Measurements from ENCODE around the gene SIPA1L3. TPM values are rescaled to one million over a fixed set of nuclear protein-coding genes. Genes with fewer than 3 reads are reported as not detected.

Gene SIPA1L3
- total and polyA plus RNA-seq, 9 of the 15 experiments (the other 6 are each of a cell fraction or from before 2014, with no cell fraction given), result 0.01 to 6.1 (median 2.5) TPM

- no peak overlapping the region for H3K27ac ChIP-seq (ENCODE audit: extremely low read depth, low read depth, low read length)
- no peaks in the 10 kb centered on the region for H3K4me1 ChIP-seq (replicated peaks in 1 of 2; ENCODE audit: control insufficient read depth in 2 of 2, insufficient read depth in 2 of 2, low read length in 2 of 2)
- H3K36me3 ChIP-seq (ENCODE audit: control insufficient read depth, insufficient read depth, low read length), result no peaks in the 10 kb centered on the region
- POLR2A ChIA-PET, result interaction anchor here (0.8 kb wide), 1 partner anchor 8 kb away, joined by 3 read pairs; no protein-coding TSS in a partner anchor
- 7% methylated on average over 6 of the region's 7 CpGs for WGBS (ENCODE audit: insufficient coverage, low coverage, missing lambda C conversion rate)
- intact Hi-C loops (cut with micrococcal nuclease) (no loop called here), in situ Hi-C loops (cut with MboI) (no loop called here)
- FAIRE-seq (no peak), ATAC-seq (no peak), DNase-seq (ENCODE audit: extremely low read depth in 1 of 4, low spot score in 3 of 4) (no peak)
- no TSS peak for BruUV-seq (replicated peaks)
- CTCF ChIA-PET (ENCODE audit: low intra/inter-chr PET ratio), result no interaction called here
- H3K9me3 ChIP-seq (replicated peaks; ENCODE audit: control insufficient read depth, insufficient read depth, low read depth, low read length), result no peaks in the 10 kb centered on the region
- H3K4me2 ChIP-seq (ENCODE audit: insufficient read depth, low read length), result no peak overlapping the region
- peaks cover 0 to under 1% of the 10 kb centered on the region in 2 experiments; a peak in 3 of 5 replicates for H3K27me3 ChIP-seq (ENCODE audit: control insufficient read depth in 2 of 2, insufficient read depth in 2 of 2, low read length in 2 of 2)
- H2AFZ ChIP-seq (ENCODE audit: low read depth, low read length), result no peak overlapping the region
- H3K9ac ChIP-seq (ENCODE audit: insufficient read depth in 1 of 2, low read depth in 2 of 2, low read length in 2 of 2), result no peak overlapping the region
- no peak overlapping the region for H3K4me3 ChIP-seq
- no peaks in the 10 kb centered on the region for H3K9me1 ChIP-seq (ENCODE audit: control insufficient read depth, insufficient read depth, low read length)
- no peaks in the 10 kb centered on the region for H4K20me1 ChIP-seq (replicated peaks; ENCODE audit: control insufficient read depth, insufficient read depth, low read length)
- H3K79me2 ChIP-seq (ENCODE audit: control insufficient read depth, insufficient read depth, low read length), result no peaks in the 10 kb centered on the region
- TF ChIP-seq RNF2 (IDR thresholded peaks at IDR 0.05) (no peak), ZC3H8 (IDR thresholded peaks at IDR 0.05) (no peak), RBM22 (IDR thresholded peaks at IDR 0.05; ENCODE audit: low read depth, low read length, poor library complexity, severe bottlenecking) (no peak), DMBX1 (CRISPR knock-in tag; IDR thresholded peaks at IDR 0.05; ENCODE audit: borderline replicate concordance) (no peak), E4F1 (CRISPR knock-in tag; IDR thresholded peaks at IDR 0.05; ENCODE audit: borderline replicate concordance) (no peak), ARID2 (IDR thresholded peaks at IDR 0.05) (no peak), NR1H2 (CRISPR knock-in tag; IDR thresholded peaks at IDR 0.05) (no peak), ZNF592 (IDR thresholded peaks at IDR 0.05) (no peak), E2F6 (IDR thresholded peaks at IDR 0.05; ENCODE audit: borderline replicate concordance in 1 of 2, extremely low read depth in 1 of 2, insufficient read depth in 1 of 2, insufficient read length in 1 of 2, low read depth in 1 of 2, low read length in 1 of 2, poor library complexity in 1 of 2, severe bottlenecking in 1 of 2) (no peak), SMARCA5 (IDR thresholded peaks at IDR 0.05) (no peak)
These were observed 108.8 kb downstream of the SIPA1L3 start for GRCh38 chr19:38015761-38016160.

Measured in K562 (cell line).